Ovary (tissue), 3 donors: ENCODE results near the gene LETM1.

Source experiments
- POLR2A ChIP-seq: fragments of 450-650 bp; IDR thresholded peaks from one replicate; pipeline ENCODE4 v1.6.1; 2017; ENCODE audit warnings: antibody characterized with exemption, mild to moderate bottlenecking, moderate library complexity
- TF ChIP-seq, protein P1 (sequence below), 3 donors: fragments of 450-650 bp in 2 of 3; fragments of 200-600 bp in 1 of 3; IDR thresholded peaks; one replicate each; pipeline versions ENCODE4 v1.5.1 to v1.8.0; 2016 to 2022; ENCODE audit warnings: antibody characterized with exemption in 3 of 3, mild to moderate bottlenecking in 1 of 3
- donor health status: DM: no; HTN: no; CAD: no.

DNA sequence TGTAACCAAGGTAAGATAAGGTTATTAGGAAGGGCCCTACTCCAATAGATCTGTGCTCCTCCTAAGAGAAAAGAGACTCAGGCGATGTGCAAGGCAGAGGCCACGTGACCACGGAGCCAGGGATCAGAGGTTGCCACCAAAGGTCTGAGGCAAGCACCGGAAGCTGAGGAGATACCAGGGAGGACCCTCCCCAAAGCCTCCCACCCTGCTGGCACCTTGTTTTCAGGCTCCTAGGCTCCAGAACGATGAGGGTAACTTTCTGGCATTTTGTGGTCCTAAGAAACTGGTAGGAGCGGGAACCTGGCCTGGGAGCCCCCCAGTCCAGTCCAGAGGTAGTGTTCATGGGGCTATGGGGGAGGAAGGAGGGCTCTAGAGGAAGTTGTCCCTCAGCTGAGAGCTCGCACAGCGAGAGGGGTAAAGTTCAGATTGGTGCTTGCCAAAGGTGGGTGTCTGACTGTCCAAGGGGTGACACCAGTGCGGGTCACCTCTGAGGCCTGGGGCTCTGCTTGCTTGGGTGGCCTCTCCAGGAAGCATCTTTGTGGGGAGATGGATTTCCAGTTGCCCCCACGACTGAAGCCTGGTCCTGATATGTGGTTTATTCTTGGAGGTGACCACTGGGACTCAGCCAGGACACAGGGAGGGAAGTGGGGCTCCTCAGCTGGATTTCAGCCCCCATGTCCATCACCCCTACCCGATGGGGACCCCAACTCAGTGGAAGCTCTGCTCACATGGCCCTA is 7.5 kb upstream of the LETM1 start:
- TF ChIP-seq, protein P1, sequence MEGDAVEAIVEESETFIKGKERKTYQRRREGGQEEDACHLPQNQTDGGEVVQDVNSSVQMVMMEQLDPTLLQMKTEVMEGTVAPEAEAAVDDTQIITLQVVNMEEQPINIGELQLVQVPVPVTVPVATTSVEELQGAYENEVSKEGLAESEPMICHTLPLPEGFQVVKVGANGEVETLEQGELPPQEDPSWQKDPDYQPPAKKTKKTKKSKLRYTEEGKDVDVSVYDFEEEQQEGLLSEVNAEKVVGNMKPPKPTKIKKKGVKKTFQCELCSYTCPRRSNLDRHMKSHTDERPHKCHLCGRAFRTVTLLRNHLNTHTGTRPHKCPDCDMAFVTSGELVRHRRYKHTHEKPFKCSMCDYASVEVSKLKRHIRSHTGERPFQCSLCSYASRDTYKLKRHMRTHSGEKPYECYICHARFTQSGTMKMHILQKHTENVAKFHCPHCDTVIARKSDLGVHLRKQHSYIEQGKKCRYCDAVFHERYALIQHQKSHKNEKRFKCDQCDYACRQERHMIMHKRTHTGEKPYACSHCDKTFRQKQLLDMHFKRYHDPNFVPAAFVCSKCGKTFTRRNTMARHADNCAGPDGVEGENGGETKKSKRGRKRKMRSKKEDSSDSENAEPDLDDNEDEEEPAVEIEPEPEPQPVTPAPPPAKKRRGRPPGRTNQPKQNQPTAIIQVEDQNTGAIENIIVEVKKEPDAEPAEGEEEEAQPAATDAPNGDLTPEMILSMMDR (IDR thresholded peaks at IDR 0.05), result no peak
- no peak for TF ChIP-seq POLR2A
